Subcutaneous adipose tissue (tissue), 4 donors: ENCODE results near the gene SLC6A6. TPM values are rescaled to one million over a fixed set of nuclear protein-coding genes. Genes with fewer than 3 reads are reported as not detected.

Experiments
- CTCF ChIP-seq: fragments of 450-650 bp; IDR thresholded peaks from one replicate; pipeline ENCODE4 v1.5.1; 2016; ENCODE audit warnings: low read depth, mild to moderate bottlenecking, control low read depth, antibody characterized with exemption, moderate library complexity
- total RNA-seq, 4 donors: library from RNA; depleted of rRNA; stranded (reverse); fragments of >200 nt; gene quantifications; one replicate each; pipeline ENCODE4 v1.1.0, GENCODE V29; 2016

Gene SLC6A6
- total RNA-seq, 4 donors from 2014 or later: 20.5 to 64.8 (median 30.7) TPM

DNA sequence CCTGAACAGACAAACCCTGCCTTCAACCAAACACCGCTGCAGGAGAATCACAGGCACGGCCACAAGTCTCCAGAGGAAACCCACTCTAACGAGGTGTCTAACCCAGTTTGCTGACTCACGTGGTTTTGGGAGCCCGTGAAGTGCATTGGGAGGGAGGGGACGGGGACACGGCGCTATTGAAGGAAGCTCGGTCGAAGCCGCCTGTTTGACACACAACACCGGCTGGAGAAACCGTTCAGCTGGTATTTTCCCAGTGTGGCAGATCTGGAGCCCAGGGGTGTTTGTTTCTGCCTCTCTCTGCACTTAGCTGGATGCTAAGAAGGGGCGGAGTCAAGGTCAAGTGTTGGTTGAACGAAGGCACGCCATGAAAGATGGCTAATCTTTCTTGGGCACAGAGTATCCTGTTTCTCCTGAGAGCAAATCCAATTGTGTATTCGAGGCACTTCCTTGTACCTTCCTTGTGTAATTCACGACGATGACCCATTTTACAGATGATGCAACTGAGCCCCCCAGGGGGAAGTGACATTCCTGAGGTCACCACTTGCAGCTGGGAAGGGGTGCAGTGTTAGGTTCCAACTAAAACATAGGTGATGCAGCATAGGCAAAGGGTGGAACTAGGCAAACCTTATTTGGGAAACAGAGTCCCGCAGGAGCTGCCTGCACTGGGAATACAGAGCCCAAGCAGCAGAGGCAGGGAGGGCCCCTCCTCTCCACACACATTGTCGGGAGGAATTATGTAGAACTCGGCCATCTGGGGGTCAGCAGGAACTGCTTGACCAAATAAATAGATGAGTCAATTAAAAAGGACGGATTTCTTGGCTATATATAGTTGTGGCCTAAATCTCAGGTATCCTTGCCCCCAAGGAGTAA lies 22.5 kb downstream of the SLC6A6 start:
- no peak for TF ChIP-seq CTCF

DNA sequence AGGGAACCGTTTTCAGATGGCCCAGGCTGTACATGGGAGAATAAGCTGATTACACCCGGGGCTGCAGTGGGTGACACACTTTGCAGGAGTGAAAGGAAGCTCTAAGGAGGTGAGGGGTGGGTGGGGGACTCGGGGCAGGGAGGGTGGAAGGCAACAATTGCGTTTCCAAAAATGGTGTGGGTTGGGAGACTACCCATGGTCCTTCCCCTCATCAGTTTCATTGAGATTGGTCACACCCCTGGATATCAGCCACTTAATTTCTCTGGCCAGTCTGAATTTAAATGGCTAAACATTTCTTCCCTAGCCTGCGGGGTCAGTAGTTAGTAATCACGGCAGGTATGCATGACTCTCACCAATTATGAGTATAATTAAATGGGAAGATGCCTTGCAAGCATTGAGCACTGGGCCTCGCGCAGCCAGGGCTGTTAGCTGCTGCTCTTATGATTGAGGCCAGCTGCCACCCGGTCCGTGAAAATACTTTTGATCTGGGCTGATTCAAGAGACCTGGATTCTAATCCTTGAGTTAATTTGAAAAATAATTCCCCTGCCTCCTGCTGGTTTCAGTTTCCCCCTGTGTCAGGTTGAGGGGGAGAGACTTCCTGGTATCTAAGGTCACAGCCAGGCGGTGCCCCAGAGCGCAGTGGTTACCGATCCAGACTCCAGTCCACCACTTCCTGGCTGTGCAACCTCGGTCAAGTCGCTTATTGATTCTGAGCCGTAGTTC lies 23.3 kb downstream of the SLC6A6 start:
- no peak for TF ChIP-seq CTCF

- TF ChIP-seq CTCF: no peak
Measured at GRCh38 chr3:14426305-14426620, 23.9 kb downstream of the SLC6A6 start.

DNA sequence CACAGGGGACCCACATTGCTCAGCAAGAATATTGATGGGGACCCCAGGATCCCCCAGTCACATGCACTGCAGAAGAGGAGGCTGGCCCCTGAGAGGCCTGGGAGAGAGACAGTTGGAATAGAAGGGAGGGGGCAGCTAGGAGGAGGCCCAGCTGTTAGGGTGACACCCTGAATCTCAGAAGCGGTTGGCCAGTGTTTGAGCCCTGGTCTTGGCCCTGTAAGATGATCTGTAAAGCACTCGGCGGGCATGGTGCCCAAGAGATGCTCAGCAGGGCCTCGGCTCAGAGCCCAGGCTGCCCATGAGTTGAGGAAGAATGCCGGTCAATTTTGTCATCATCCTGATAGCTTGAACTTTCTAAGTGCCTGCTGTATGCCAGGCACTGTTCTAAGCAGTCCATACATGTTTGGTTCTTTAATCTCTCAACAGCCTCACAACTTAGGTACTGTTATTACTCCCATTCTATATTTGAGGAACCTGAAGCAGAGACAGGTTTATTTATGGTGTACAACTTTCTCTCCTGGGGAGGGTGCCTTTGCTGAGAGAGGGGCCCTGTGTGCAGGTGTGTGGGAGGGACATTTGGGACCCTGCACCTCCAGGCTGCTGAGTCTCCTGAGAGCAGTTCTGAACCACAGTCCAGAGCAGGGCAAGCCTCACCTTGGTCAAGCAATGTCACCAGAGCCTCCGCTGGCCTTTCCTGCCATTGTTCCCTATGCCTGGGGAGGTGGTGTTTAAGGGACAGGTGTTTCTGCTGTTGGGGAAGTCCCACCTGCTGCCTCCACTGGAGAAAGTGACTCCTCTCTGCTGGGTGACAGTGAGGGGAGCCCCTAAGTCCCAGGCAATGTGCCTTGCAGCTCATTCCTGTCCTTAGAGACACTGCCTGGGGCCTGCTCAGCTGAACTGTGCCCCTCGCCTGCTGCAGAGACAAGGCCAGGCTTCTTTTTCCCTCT lies 26.0 kb downstream of the SLC6A6 start:
- no peak for TF ChIP-seq CTCF

- no peak for TF ChIP-seq CTCF
Measured at GRCh38 chr3:14429237-14429636, 26.8 kb downstream of the SLC6A6 start.

DNA sequence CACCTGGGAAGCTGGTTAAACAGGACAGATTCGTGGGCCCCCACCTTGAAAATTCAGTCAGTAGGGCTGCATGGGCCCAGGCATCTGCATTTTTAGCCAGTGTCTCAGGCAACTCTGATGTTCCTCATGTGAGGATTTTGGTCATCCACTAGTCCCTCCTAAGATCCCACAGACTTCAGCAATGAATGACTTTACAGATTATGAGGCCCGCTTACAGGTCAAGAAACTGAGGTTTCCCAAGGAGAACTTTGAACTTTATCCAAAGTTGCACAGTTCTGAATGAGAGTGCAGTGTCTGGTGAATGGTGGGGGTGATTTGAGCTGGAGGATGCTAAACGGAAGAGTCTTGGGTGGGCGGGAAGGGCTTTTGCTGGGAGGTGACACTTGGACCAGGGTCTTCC lies 27.2 kb downstream of the SLC6A6 start:
- TF ChIP-seq CTCF: no peak
